SK-N-SH (cell line): Measurements from ENCODE around the gene MSL3B.

Experiments
- CTCF ChIA-PET: fragments of 300-600, 350-600 bp; formaldehyde crosslinking; extraction: SDS; loops from one replicate; lab custom pipeline; 2021; lab: Yijun Ruan, JAX
- POLR2A ChIA-PET: fragments of 350-600 bp; sonication (Branson Sonifier 250); formaldehyde crosslinking; extraction: SDS; loops from one replicate; lab custom pipeline; 2020; ENCODE audit warnings: antibody characterized with exemption, inconsistent platforms; lab: Yijun Ruan, JAX
- DNase-seq: peaks from one replicate; pipeline ENCODE4 v3.0.0; 2012
- H2AFZ ChIP-seq: fragments of 200-600 bp; sonication (generic); 2 replicates; pipeline ENCODE4 v1.8.1; 2016; ENCODE audit warnings: antibody characterized with exemption, mild to moderate bottlenecking, low read depth
- H3F3A ChIP-seq: fragments of 200-600 bp; sonication (generic); replicated peaks from 2 replicates; pipeline ENCODE3; 2016; ENCODE audit warnings: antibody characterized with exemption, mild to moderate bottlenecking; ENCODE audit not compliant: insufficient read depth
- H3K27ac ChIP-seq, 2 experiments: fragments of 200-500 bp in 1 of 2; fragments of 200-600 bp in 1 of 2; sonication (Bioruptor generic) in 1 of 2; sonication (generic), shearing (Covaris generic) in 1 of 2; 2 replicates each; pipeline versions ENCODE4 v1.5.1 to v1.6.1; 2014 to 2016; ENCODE audit warnings: low read depth in 2 of 2, inconsistent platforms in 1 of 2, low read length in 1 of 2, mild to moderate bottlenecking in 1 of 2, mixed read lengths in 1 of 2
- H3K27me3 ChIP-seq: fragments of 200-600 bp; sonication (generic), shearing (Covaris generic); 2 replicates; pipeline ENCODE4 v1.6.1; 2016; ENCODE audit warnings: mixed run types; ENCODE audit not compliant: insufficient read depth
- H3K36me3 ChIP-seq, 2 experiments: fragments of 200-500 bp in 1 of 2; fragments of 200-600 bp in 1 of 2; sonication (Bioruptor generic) in 1 of 2; sonication (generic) in 1 of 2; replicated peaks in 1 of 2; 2 replicates each; pipeline versions ENCODE3 to v1.5.1; 2014 to 2016; ENCODE audit warnings: low read length in 1 of 2, mild to moderate bottlenecking in 1 of 2; ENCODE audit not compliant: insufficient read depth in 2 of 2, control insufficient read depth in 1 of 2
- H3K4me1 ChIP-seq, 2 experiments: fragments of 200-500 bp in 1 of 2; fragments of 200-600 bp in 1 of 2; sonication (Bioruptor generic) in 1 of 2; sonication (generic), shearing (Covaris generic) in 1 of 2; 2 replicates each; pipeline versions ENCODE4 v1.5.1 to v1.6.1; 2014 to 2016; ENCODE audit warnings: low read depth in 1 of 2, low read length in 1 of 2, mixed run types in 1 of 2; ENCODE audit not compliant: insufficient read depth in 2 of 2, control insufficient read depth in 1 of 2
- H3K4me2 ChIP-seq: fragments of 200-600 bp; sonication (generic), shearing (Covaris generic); 2 replicates; pipeline ENCODE4 v1.6.1; 2017; ENCODE audit warnings: mixed run types
- H3K4me3 ChIP-seq, 2 experiments: fragments of 200-500 bp in 1 of 2; fragments of 200-600 bp in 1 of 2; sonication (Bioruptor generic) in 1 of 2; sonication (generic), shearing (Covaris generic) in 1 of 2; 2 replicates each; pipeline versions ENCODE4 v1.5.1 to v1.8.1; 2014 to 2016; ENCODE audit warnings: low read depth in 2 of 2, inconsistent platforms in 1 of 2, low read length in 1 of 2, mild to moderate bottlenecking in 1 of 2, mixed read lengths in 1 of 2, moderate library complexity in 1 of 2
- H3K79me2 ChIP-seq: fragments of 200-600 bp; sonication (generic); 2 replicates; pipeline ENCODE4 v1.8.1; 2017; ENCODE audit warnings: mild to moderate bottlenecking; ENCODE audit not compliant: insufficient read depth
- H3K9ac ChIP-seq: fragments of 200-600 bp; sonication (generic); 2 replicates; pipeline ENCODE4 v1.6.1; 2017; ENCODE audit warnings: mixed run types
- H3K9me2 ChIP-seq: fragments of 200-600 bp; sonication (generic); 2 replicates; pipeline ENCODE4 v1.6.1; 2017; ENCODE audit warnings: mixed run types
- H3K9me3 ChIP-seq: fragments of 200-600 bp; sonication (generic); 2 replicates; pipeline ENCODE4 v1.6.1; 2017; ENCODE audit warnings: mixed run types, mild to moderate bottlenecking, moderate library complexity
- H4K20me1 ChIP-seq: fragments of 200-600 bp; sonication (generic); 2 replicates; pipeline ENCODE4 v1.6.1; 2017; ENCODE audit warnings: mild to moderate bottlenecking, mixed run types; ENCODE audit not compliant: insufficient read depth
- ELF1 ChIP-seq: IDR thresholded peaks from 2 replicates; pipeline ENCODE4 v1.4.0; 2012
- EP300 ChIP-seq, 2 experiments: IDR thresholded peaks; 2 replicates each; pipeline versions ENCODE4 v1.4.0 to v1.6.1; 2012; ENCODE audit warnings: borderline replicate concordance in 1 of 2, low read depth in 1 of 2, low read length in 1 of 2
- EZH2phosphoT487 ChIP-seq: fragments of 200-600 bp; sonication (generic); IDR thresholded peaks from 2 replicates; pipeline ENCODE4 v1.6.1; 2017; ENCODE audit warnings: low read depth, mixed run types, mild to moderate bottlenecking, antibody characterized with exemption, moderate library complexity, borderline replicate concordance
- FOSL2 ChIP-seq: IDR thresholded peaks from 2 replicates; pipeline ENCODE4 v1.4.0; 2012; ENCODE audit warnings: low read depth, mild to moderate bottlenecking, moderate library complexity, borderline replicate concordance
- FOXJ3 ChIP-seq: sonication (generic); formaldehyde crosslinking; IDR thresholded peaks from 2 replicates; pipeline ENCODE4 v1.5.1; 2020; ENCODE audit warnings: mild to moderate bottlenecking, missing genetic modification reagents
- FOXM1 ChIP-seq: IDR thresholded peaks from 2 replicates; pipeline ENCODE4 v1.4.0; 2012; ENCODE audit warnings: low read depth, mild to moderate bottlenecking
- GABPA ChIP-seq: IDR thresholded peaks from 2 replicates; pipeline ENCODE4 v1.4.0; 2012; ENCODE audit warnings: low read depth, mild to moderate bottlenecking
- MAX ChIP-seq: IDR thresholded peaks from 2 replicates; pipeline ENCODE4 v1.4.0; 2012; ENCODE audit warnings: low read depth
- MXI1 ChIP-seq: IDR thresholded peaks from 2 replicates; pipeline ENCODE4 v1.6.1; 2012; ENCODE audit warnings: mild to moderate bottlenecking, low read depth, low read length, improper control_type of control experiment
- NFIC ChIP-seq: IDR thresholded peaks from 2 replicates; pipeline ENCODE4 v1.4.0; 2012; ENCODE audit warnings: borderline replicate concordance
- NRF1 ChIP-seq: IDR thresholded peaks from 2 replicates; pipeline ENCODE4 v1.6.1; 2012; ENCODE audit warnings: low read depth, mild to moderate bottlenecking, low read length
- POLR2AphosphoS5 ChIP-seq: IDR thresholded peaks from 2 replicates; pipeline ENCODE4 v1.6.1; 2012; ENCODE audit warnings: low read depth, low read length
- RAD21 ChIP-seq: IDR thresholded peaks from 2 replicates; pipeline ENCODE4 v1.6.1; 2012; ENCODE audit warnings: mild to moderate bottlenecking, low read length
- RCOR1 ChIP-seq: fragments of 150-350 bp; IDR thresholded peaks from 2 replicates; pipeline ENCODE4 v1.6.1; 2017; ENCODE audit warnings: antibody characterized with exemption, low read length
- RFX5 ChIP-seq: IDR thresholded peaks from 2 replicates; pipeline ENCODE4 v1.6.1; 2012; ENCODE audit warnings: mild to moderate bottlenecking, improper control_type of control experiment, low read length
- RXRA ChIP-seq: IDR thresholded peaks from 2 replicates; pipeline ENCODE4 v1.4.0; 2012; ENCODE audit warnings: low read depth, mild to moderate bottlenecking, borderline replicate concordance
- TCF12 ChIP-seq: IDR thresholded peaks from 2 replicates; pipeline ENCODE4 v1.4.0; 2012
- TEAD4 ChIP-seq: IDR thresholded peaks from 2 replicates; pipeline ENCODE4 v1.4.0; 2012; ENCODE audit warnings: mild to moderate bottlenecking, borderline replicate concordance; ENCODE audit not compliant: insufficient read depth
- USF2 ChIP-seq: fragments of 150-350 bp; IDR thresholded peaks from 2 replicates; pipeline ENCODE4 v1.6.1; 2017; ENCODE audit warnings: antibody characterized with exemption, low read length, low read depth, borderline replicate concordance
- WGBS: methylation state at CpG from one replicate; pipeline ENCODE4 v1.1.6; 2017; ENCODE audit warnings: low lambda C conversion rate; 5-methylcytosine and 5-hydroxymethylcytosine counted together
- TF ChIP-seq, protein P1 (sequence below): IDR thresholded peaks from 2 replicates; pipeline ENCODE4; 2012
- TF ChIP-seq, protein P2 (sequence below): IDR thresholded peaks from 2 replicates; pipeline ENCODE4 v1.4.0; 2012; ENCODE audit warnings: low read depth, borderline replicate concordance

Gene MSL3B

GRCh38 chr2:233907627-233908026 lies 39.4 kb upstream of the MSL3B start:
- 38% methylated on average over 3 of the region's 3 CpGs for WGBS
- no peaks in the 10 kb centered on the region for H3K9me3 ChIP-seq
- no peak overlapping the region for H3K4me3 ChIP-seq
- no peaks in the 10 kb centered on the region for H3K4me1 ChIP-seq
- H4K20me1 ChIP-seq, result no peaks in the 10 kb centered on the region
- no peaks in the 10 kb centered on the region for H3K79me2 ChIP-seq
- H3K4me2 ChIP-seq, result no peak overlapping the region
- no peak for DNase-seq
- H3K36me3 ChIP-seq, result no peaks in the 10 kb centered on the region
- ChIA-PET POLR2A (no interaction called here), CTCF (interaction anchor here (0.9 kb wide), 1 partner anchor 8 kb away, joined by 3 read pairs; no protein-coding TSS in a partner anchor)
- H3K27me3 ChIP-seq, result no peaks in the 10 kb centered on the region; the same call in 1 of the 2 replicates
- H3K9ac ChIP-seq, result no peak overlapping the region
- no peak overlapping the region for H2AFZ ChIP-seq
- no peaks in the 10 kb centered on the region for H3F3A ChIP-seq
- no peaks in the 10 kb centered on the region for H3K9me2 ChIP-seq
- TF ChIP-seq NRF1 (no peak), RAD21 (no peak), GABPA (no peak), RCOR1 (no peak), TCF12 (no peak), MXI1 (no peak), FOXJ3 (CRISPR knock-in tag) (no peak), EP300 (IDR thresholded peaks at IDR 0.05; ENCODE audit: borderline replicate concordance in 1 of 2, low read depth in 1 of 2, low read length in 1 of 2) (no peak), ELF1 (no peak), FOSL2 (no peak), FOXM1 (no peak)
- TF ChIP-seq, protein P1, sequence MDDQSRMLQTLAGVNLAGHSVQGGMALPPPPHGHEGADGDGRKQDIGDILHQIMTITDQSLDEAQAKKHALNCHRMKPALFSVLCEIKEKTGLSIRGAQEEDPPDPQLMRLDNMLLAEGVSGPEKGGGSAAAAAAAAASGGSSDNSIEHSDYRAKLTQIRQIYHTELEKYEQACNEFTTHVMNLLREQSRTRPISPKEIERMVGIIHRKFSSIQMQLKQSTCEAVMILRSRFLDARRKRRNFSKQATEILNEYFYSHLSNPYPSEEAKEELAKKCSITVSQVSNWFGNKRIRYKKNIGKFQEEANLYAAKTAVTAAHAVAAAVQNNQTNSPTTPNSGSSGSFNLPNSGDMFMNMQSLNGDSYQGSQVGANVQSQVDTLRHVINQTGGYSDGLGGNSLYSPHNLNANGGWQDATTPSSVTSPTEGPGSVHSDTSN, result no peak
- TF ChIP-seq, all 33 proteins: peak for 0
- no peak overlapping the region for H3K27ac ChIP-seq

DNA sequence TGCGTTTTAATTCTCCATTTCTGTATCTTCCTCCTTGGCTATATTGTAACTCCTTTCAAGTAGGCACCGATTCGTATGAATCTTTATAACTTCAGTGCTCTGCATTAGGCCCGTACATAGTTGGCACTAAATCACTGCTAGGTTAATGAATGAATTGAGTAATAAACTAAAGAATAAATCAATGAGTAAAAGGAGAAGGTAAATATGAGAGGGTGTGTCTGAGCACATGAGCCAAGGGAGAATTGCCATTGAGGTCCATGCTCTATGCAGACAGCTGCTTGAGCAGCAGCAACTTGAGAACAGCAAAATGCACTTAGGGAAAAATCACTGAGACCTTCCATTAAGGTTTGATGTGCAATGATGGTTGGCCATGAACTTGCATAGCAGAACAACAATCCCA lies 37.8 kb upstream of the MSL3B start:
- Histone ChIP-seq H4K20me1 (no peaks in the 10 kb centered on the region), H3K9me2 (no peaks in the 10 kb centered on the region), H3K4me3 (no peak overlapping the region), H3K9me3 (no peaks in the 10 kb centered on the region), H2AFZ (no peak overlapping the region), H3K36me3 (no peaks in the 10 kb centered on the region), H3K4me1 (no peaks in the 10 kb centered on the region), H3K79me2 (no peaks in the 10 kb centered on the region), H3K27ac (no peak overlapping the region), H3F3A (no peaks in the 10 kb centered on the region), H3K9ac (no peak overlapping the region), H3K4me2 (no peak overlapping the region), H3K27me3 (no peaks in the 10 kb centered on the region; the same call in 1 of the 2 replicates)
- no peak for TF ChIP-seq FOXJ3 (CRISPR knock-in tag)
- TF ChIP-seq TEAD4, result no peak
- TF ChIP-seq EZH2phosphoT487, result no peak
- TF ChIP-seq, protein P2, sequence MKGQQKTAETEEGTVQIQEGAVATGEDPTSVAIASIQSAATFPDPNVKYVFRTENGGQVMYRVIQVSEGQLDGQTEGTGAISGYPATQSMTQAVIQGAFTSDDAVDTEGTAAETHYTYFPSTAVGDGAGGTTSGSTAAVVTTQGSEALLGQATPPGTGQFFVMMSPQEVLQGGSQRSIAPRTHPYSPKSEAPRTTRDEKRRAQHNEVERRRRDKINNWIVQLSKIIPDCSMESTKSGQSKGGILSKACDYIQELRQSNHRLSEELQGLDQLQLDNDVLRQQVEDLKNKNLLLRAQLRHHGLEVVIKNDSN, result no peak
- TF ChIP-seq RFX5, result no peak
- TF ChIP-seq RXRA, result no peak
- no peak for TF ChIP-seq RCOR1
- no peak for TF ChIP-seq POLR2AphosphoS5
- no peak for TF ChIP-seq RAD21
- TF ChIP-seq MAX, result no peak
- no peak for TF ChIP-seq USF2
- no peak for TF ChIP-seq MXI1
- TF ChIP-seq NFIC, result no peak
- TF ChIP-seq NRF1, result no peak
- no peak for TF ChIP-seq FOXM1
- TF ChIP-seq GABPA, result no peak
- WGBS, result 43% methylated on average over 4 of the region's 4 CpGs
- ChIA-PET CTCF (no interaction called here), POLR2A (interaction anchor here (0.6 kb wide), 1 partner anchor 1368 kb away, joined by 3 read pairs; no protein-coding TSS in a partner anchor)
- DNase-seq, result no peak
